ENCODE measurements around the gene ZNF66.
"Not testable (repeated sequence)": the region's sequence is repeated elsewhere in the genome, so short reads cannot be mapped to it uniquely, and the experiment has no call there.

DNA sequence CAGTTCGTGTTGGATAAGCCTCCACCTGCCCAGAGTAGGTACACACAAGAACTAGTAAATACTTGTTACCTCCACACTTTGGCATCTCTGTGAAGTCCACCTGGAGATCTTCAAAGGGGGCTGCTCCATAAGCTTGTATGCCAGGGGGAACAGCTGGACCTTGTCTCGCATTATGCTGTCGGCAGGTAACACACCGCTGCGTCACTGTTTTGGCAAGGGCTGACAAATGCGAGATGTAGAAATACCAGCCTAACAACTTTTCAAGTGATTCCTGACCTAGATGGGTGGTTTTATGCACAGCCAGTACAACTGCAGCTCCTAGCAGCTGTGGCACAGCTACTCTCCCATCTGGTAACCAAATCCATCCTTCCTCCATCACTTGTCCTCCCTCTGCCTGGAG, 25.9 kb upstream of the ZNF66 start:
- TF ChIP-seq, protein P1, sequence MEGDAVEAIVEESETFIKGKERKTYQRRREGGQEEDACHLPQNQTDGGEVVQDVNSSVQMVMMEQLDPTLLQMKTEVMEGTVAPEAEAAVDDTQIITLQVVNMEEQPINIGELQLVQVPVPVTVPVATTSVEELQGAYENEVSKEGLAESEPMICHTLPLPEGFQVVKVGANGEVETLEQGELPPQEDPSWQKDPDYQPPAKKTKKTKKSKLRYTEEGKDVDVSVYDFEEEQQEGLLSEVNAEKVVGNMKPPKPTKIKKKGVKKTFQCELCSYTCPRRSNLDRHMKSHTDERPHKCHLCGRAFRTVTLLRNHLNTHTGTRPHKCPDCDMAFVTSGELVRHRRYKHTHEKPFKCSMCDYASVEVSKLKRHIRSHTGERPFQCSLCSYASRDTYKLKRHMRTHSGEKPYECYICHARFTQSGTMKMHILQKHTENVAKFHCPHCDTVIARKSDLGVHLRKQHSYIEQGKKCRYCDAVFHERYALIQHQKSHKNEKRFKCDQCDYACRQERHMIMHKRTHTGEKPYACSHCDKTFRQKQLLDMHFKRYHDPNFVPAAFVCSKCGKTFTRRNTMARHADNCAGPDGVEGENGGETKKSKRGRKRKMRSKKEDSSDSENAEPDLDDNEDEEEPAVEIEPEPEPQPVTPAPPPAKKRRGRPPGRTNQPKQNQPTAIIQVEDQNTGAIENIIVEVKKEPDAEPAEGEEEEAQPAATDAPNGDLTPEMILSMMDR (IDR thresholded peaks at IDR 0.05): not testable (repeated sequence)
- not testable (repeated sequence) for TF ChIP-seq POLR2A (IDR thresholded peaks at IDR 0.05)
